ENCODE measurements around the gene DCC. TPM values are rescaled to one million over a fixed set of nuclear protein-coding genes. Genes with fewer than 3 reads are reported as not detected.

DCC gene
- total and polyA plus RNA-seq, 2 of the 8 experiments (the other 6 are each of a cell fraction or from before 2014, with no cell fraction given), result 0.14 to 1.4 TPM

- no peaks in the 10 kb centered on the region for H3K79me2 ChIP-seq (ENCODE audit: control insufficient read depth in 1 of 2, insufficient read depth in 2 of 2, low read length in 2 of 2)
- DNase-seq (ENCODE audit: low read depth in 1 of 2, low spot score in 2 of 2) (no peak), FAIRE-seq (no peak)
- H4K20me1 ChIP-seq (replicated peaks in 1 of 2; ENCODE audit: control insufficient read depth in 1 of 2, insufficient read depth in 2 of 2, low read length in 2 of 2), result no peaks in the 10 kb centered on the region
- no peaks in the 10 kb centered on the region for H3K36me3 ChIP-seq (ENCODE audit: control insufficient read depth in 2 of 4, insufficient read depth in 4 of 4, low read length in 3 of 4)
- no peak overlapping the region for H3K23ac ChIP-seq (ENCODE audit: insufficient read length)
- no peak overlapping the region for H2BK20ac ChIP-seq (ENCODE audit: low read length)
- CTCF ChIA-PET (ENCODE audit: partially characterized antibody), result no interaction called here
- no peaks in the 10 kb centered on the region for H3K9me3 ChIP-seq (ENCODE audit: insufficient read depth in 2 of 2, low read depth in 1 of 2, low read length in 1 of 2)
- no peak overlapping the region for H3K56ac ChIP-seq (replicated peaks; ENCODE audit: insufficient read length, low read depth, low read length)
- H3K18ac ChIP-seq (ENCODE audit: extremely low read depth, low read length), result no peak overlapping the region
- H4K91ac ChIP-seq (replicated peaks; ENCODE audit: insufficient read length, low read length), result no peak overlapping the region
- no peak overlapping the region for H3K14ac ChIP-seq (ENCODE audit: insufficient read length)
- H3K79me1 ChIP-seq (ENCODE audit: low read depth, low read length), result no peaks in the 10 kb centered on the region
- no peaks in the 10 kb centered on the region for H3K4me1 ChIP-seq (replicated peaks in 1 of 4; ENCODE audit: control insufficient read depth in 3 of 4, insufficient read depth in 4 of 4, low read length in 3 of 4)
- H3K4me3 ChIP-seq (ENCODE audit: extremely low read depth in 1 of 4, insufficient read depth in 2 of 4, low read depth in 3 of 4, low read length in 4 of 4), result no peak overlapping the region
- H3K27ac ChIP-seq (ENCODE audit: low read depth, low read length), result no peak overlapping the region
- H3K23me2 ChIP-seq (ENCODE audit: low read depth, low read length), result no peaks in the 10 kb centered on the region
- WGBS, 2 experiments (ENCODE audit: extremely low coverage in 1 of 2, insufficient coverage in 1 of 2, insufficient read length in 1 of 2, insufficient replicate concordance in 2 of 2, low coverage in 1 of 2, low lambda C conversion rate in 2 of 2, missing lambda C conversion rate in 1 of 2), result 91% methylated on average over 3 of the region's 3 CpGs; no CpG with 5 or more reads in 1 of the 2 experiments
- no peak overlapping the region for H2AFZ ChIP-seq (ENCODE audit: low read length)
- H3K4ac ChIP-seq (replicated peaks; ENCODE audit: insufficient read length, low read depth, low read length), result no peak overlapping the region
- no peak overlapping the region for H2BK12ac ChIP-seq (ENCODE audit: low read depth, low read length)
- H3K4me2 ChIP-seq (ENCODE audit: insufficient read depth in 1 of 2, low read depth in 2 of 2, low read length in 2 of 2), result no peak overlapping the region
- no peak overlapping the region for H2BK5ac ChIP-seq (ENCODE audit: low read depth, low read length)
- no peak for TF ChIP-seq TBP (IDR thresholded peaks at IDR 0.05; ENCODE audit: low read depth, low read length)
- TF ChIP-seq ZNF274 (IDR thresholded peaks at IDR 0.05; ENCODE audit: borderline replicate concordance, extremely low read depth, low read length), result no peak
- no peak for TF ChIP-seq TCF12 (IDR thresholded peaks at IDR 0.05; ENCODE audit: low read depth, low read length)
- TF ChIP-seq GABPA (IDR thresholded peaks at IDR 0.05; ENCODE audit: borderline replicate concordance, insufficient read depth, low read length), result no peak
- POLR2A ChIA-PET (ENCODE audit: partially characterized antibody), result no interaction called here
- no peak overlapping the region for H2AK5ac ChIP-seq (ENCODE audit: low read depth, low read length)
- no peaks in the 10 kb centered on the region for H3K27me3 ChIP-seq (replicated peaks in 1 of 4; ENCODE audit: control insufficient read depth in 3 of 4, extremely low read depth in 1 of 4, insufficient read depth in 3 of 4, low read length in 3 of 4)
- no peak overlapping the region for H2BK15ac ChIP-seq (ENCODE audit: low read length)
- no peak overlapping the region for H2BK120ac ChIP-seq (replicated peaks; ENCODE audit: low read depth, low read length)
- no peak overlapping the region for H4K8ac ChIP-seq (ENCODE audit: extremely low read depth, insufficient read depth, low read length)
- no peak overlapping the region for H4K5ac ChIP-seq (ENCODE audit: insufficient read length, low read depth, low read length)
- H3K9ac ChIP-seq (replicated peaks in 1 of 4; ENCODE audit: extremely low read depth in 1 of 4, low read depth in 3 of 4, low read length in 3 of 4), result no peak overlapping the region
Measured at GRCh38 chr18:52874774-52875173, 534.8 kb downstream of the DCC start.

Measured in H1 (cell line).